DMS53 treated with DMSO at 0.1 percent for 48 hours (cell line): ENCODE results near the gene SRPK2.

Experiments
- DNase-seq: peaks from one replicate; lab custom pipeline; 2025; ENCODE audit not compliant: unreplicated experiment; lab: John Stamatoyannopoulos, UW

Gene SRPK2

GRCh38 chr7:105139381-105139780 is 249.3 kb downstream of the SRPK2 start:
- no peak for DNase-seq

- no peak for DNase-seq
Measured at GRCh38 chr7:105137898-105138297, 250.8 kb downstream of the SRPK2 start.

GRCh38 chr7:105136221-105136620 is 252.5 kb downstream of the SRPK2 start:
- DNase-seq: no peak

GRCh38 chr7:105133986-105134655 is 254.6 kb downstream of the SRPK2 start:
- no peak for DNase-seq

GRCh38 chr7:105133358-105133757 is 255.4 kb downstream of the SRPK2 start:
- DNase-seq: no peak

- DNase-seq: no peak
Measured at GRCh38 chr7:105132835-105133234, 255.9 kb downstream of the SRPK2 start.

GRCh38 chr7:105132335-105132734 is 256.4 kb downstream of the SRPK2 start:
- no peak for DNase-seq

- DNase-seq: no peak
Measured at GRCh38 chr7:105131890-105132289, 256.8 kb downstream of the SRPK2 start.

- DNase-seq: no peak
Measured at GRCh38 chr7:105131033-105131656, 257.6 kb downstream of the SRPK2 start.

- DNase-seq: no peak
Measured at GRCh38 chr7:105130580-105130979, 258.1 kb downstream of the SRPK2 start.

- DNase-seq: no peak
Measured at GRCh38 chr7:105130048-105130447, 258.7 kb downstream of the SRPK2 start.

- DNase-seq: no peak
Measured at GRCh38 chr7:105127179-105127578, 261.5 kb downstream of the SRPK2 start.

- no peak for DNase-seq
Measured at GRCh38 chr7:105126436-105126975, 262.2 kb downstream of the SRPK2 start.

GRCh38 chr7:105125745-105126144 is 263.0 kb downstream of the SRPK2 start:
- no peak for DNase-seq

GRCh38 chr7:105122619-105123018 is 266.1 kb downstream of the SRPK2 start:
- DNase-seq: no peak

GRCh38 chr7:105118612-105119600 is 269.8 kb downstream of the SRPK2 start:
- DNase-seq: no peak

GRCh38 chr7:105112440-105113418 is 276.0 kb downstream of the SRPK2 start:
- no peak for DNase-seq

- DNase-seq: no peak
Measured at GRCh38 chr7:105107458-105107857, 281.3 kb downstream of the SRPK2 start.

- no peak for DNase-seq
Measured at GRCh38 chr7:105106473-105106872, 282.2 kb downstream of the SRPK2 start.

- DNase-seq: no peak
Measured at GRCh38 chr7:105105579-105105978, 283.1 kb downstream of the SRPK2 start.
